ENCODE data around the gene COL6A3. TPM values are rescaled to one million over a fixed set of nuclear protein-coding genes. Genes with fewer than 3 reads are reported as not detected.

COL6A3 gene
- total and polyA plus RNA-seq, 11 donors: 17.4 to 290 (median 87.3) TPM

- intact Hi-C loops (cut with DNase I): loop anchor here in 3 of 10 donors (5.0 to 10.0 kb wide), 2 partner anchors 82 to 250 kb away; no protein-coding TSS in a partner anchor
- TF ChIP-seq CTCF (IDR thresholded peaks at IDR 0.05) (no peak), POLR2A (IDR thresholded peaks at IDR 0.05) (no peak)
- H3K27me3 ChIP-seq: no peaks in the 10 kb centered on the region
- no peak for DNase-seq
- peaks cover 0 to 4% (median 0%) of the 10 kb centered on the region in 9 donors for H3K36me3 ChIP-seq
- no peaks in the 10 kb centered on the region for H3K9me3 ChIP-seq
- H3K27ac ChIP-seq: peak overlapping the region in 5 of 12 donors; percentile 36 to 89 (median 55)
- H3K4me1 ChIP-seq: peaks cover 0 to 67% (median 16%) of the 10 kb centered on the region in 12 donors
- WGBS, 4 donors: 70 to 76% (median 73%) methylated on average over 2 of the region's 2 CpGs
- no peak overlapping the region for H3K4me3 ChIP-seq
- no peak for ATAC-seq
These were observed 9.6 kb downstream of the COL6A3 start for GRCh38 chr2:237404413-237404812.

DNA sequence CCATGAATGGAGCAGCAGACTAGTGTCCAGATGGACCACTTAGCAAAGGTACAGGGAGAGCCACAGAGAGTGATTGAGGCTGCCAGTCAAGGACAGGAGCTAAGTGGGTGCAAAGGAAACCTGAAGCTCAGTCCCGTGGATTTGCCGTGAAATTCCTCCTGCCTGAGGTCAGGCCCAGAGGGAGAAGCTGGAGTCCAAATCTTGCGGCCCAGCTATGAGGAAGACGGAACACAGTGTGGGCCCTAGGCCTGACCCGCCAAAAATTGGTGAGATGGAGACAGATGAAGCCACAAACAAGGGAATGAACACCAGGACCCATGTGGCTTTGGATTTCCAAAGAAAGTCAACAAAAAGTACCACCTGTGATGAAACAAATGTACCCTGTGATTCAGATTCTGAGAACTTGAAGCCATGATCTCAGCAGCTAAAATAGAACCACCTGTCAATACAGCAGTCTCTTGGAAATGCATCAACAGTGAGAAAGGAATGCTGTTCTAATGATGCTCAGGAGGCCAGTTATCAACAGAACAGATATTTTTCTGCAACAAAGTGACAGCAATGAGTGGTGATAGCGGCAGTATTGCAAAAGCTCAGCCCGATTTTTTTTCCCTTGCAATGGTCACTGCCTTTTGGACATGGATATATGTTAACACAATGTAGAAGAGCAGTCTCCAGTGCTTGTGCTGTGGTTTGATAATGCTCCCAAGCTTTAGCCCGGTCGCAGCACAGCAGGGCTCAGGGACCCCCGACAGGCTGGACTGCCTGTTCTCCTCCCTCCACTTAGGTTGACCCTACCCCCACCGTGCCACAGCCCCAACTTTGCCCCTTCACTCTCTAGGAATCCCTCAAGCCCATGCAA, 10.7 kb downstream of the COL6A3 start:
- WGBS, 4 donors: 64 to 73% (median 68%) methylated on average over 11 of the region's 11 CpGs
- Histone ChIP-seq H3K27me3 (no peaks in the 10 kb centered on the region), H3K27ac (peak overlapping the region in 8 of 12 donors; percentile 3 to 89 (median 52)), H3K36me3 (peaks cover 0 to 4% (median 0%) of the 10 kb centered on the region in 9 donors), H3K9me3 (no peaks in the 10 kb centered on the region), H3K4me3 (no peak overlapping the region), H3K4me1 (peaks cover 0 to 61% (median 15%) of the 10 kb centered on the region in 12 donors)
- peak in 2 of 5 donors; percentile 47 to 57 for DNase-seq
- intact Hi-C loops (cut with DNase I): loop anchor here in 3 of 10 donors (5.0 to 10.0 kb wide), 2 partner anchors 81 to 248 kb away; no protein-coding TSS in a partner anchor
- TF ChIP-seq POLR2A (IDR thresholded peaks at IDR 0.05) (no peak), CTCF (IDR thresholded peaks at IDR 0.05) (no peak)
- peak; percentile 75 to 79 (median 77) for ATAC-seq

GRCh38 chr2:237400199-237400598, 13.8 kb downstream of the COL6A3 start:
- Histone ChIP-seq H3K27me3 (no peaks in the 10 kb centered on the region), H3K36me3 (peaks cover 0 to 15% (median 1%) of the 10 kb centered on the region in 9 donors), H3K9me3 (no peaks in the 10 kb centered on the region), H3K27ac (peak overlapping the region in 1 of 12 donors; percentile 76), H3K4me3 (no peak overlapping the region), H3K4me1 (peaks cover 0 to 42% (median 4%) of the 10 kb centered on the region in 12 donors)
- ATAC-seq (no peak), DNase-seq (no peak)
- WGBS, 4 donors: 62 to 77% (median 72%) methylated on average over 1 of the region's 1 CpG
- TF ChIP-seq CTCF (IDR thresholded peaks at IDR 0.05) (no peak), POLR2A (IDR thresholded peaks at IDR 0.05) (no peak)
- intact Hi-C loops (cut with DNase I): loop anchor here in 3 of 10 donors (5.0 to 10.0 kb wide), 2 partner anchors 78 to 245 kb away; no protein-coding TSS in a partner anchor

GRCh38 chr2:237397072-237397471, 16.9 kb downstream of the COL6A3 start:
- Histone ChIP-seq H3K36me3 (peaks cover 0 to 37% (median 4%) of the 10 kb centered on the region in 9 donors), H3K27ac (peak overlapping the region in 1 of 12 donors; percentile 76), H3K4me3 (no peak overlapping the region), H3K27me3 (no peaks in the 10 kb centered on the region), H3K9me3 (no peaks in the 10 kb centered on the region), H3K4me1 (peaks cover 0 to 22% (median 0%) of the 10 kb centered on the region in 12 donors)
- 59 to 76% (median 63%) methylated on average over 2 of the region's 2 CpGs for WGBS, 4 donors
- DNase-seq (no peak), ATAC-seq (no peak)
- TF ChIP-seq CTCF (IDR thresholded peaks at IDR 0.05): no peak
- TF ChIP-seq POLR2A (IDR thresholded peaks at IDR 0.05): no peak
- intact Hi-C loops (cut with DNase I): no loop called here
